ENCODE measurements around the gene ZNF512. TPM values are rescaled to one million over a fixed set of nuclear protein-coding genes. Genes with fewer than 3 reads are reported as not detected.
A peak's percentile ranks its signal among the peaks of the same experiment; 100 is the strongest.

The ZNF512 gene
- polyA plus RNA-seq, 1 donor (not counting 4 experiments of a cell fraction or from before 2014, with no cell fraction given), result 16.6 TPM

DNA sequence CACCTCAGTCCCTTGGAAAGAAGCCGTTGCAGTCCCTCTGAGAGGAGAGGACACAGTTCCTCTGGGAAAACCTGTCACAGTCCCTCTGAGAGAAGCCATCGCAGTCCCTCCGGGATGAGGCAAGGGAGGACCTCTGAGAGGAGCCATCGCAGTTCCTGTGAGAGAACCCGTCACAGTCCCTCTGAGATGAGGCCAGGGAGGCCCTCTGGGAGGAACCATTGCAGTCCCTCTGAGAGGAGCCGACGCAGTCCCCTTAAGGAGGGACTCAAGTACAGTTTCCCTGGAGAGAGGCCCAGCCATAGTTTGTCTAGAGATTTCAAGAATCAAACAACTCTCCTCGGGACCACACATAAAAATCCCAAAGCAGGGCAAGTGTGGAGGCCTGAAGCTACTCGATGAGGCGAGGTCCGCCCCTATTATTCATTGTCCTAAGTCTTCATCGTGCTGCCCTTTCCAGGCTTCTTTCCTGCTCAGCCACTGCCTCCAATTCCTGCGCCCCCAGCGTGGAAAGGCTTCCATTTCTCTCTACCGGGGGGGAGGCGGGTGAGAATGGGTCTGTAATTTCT, 630 bp upstream of the ZNF512 start:
- DNase-seq (ENCODE audit: low read depth, low spot score) (no peak), FAIRE-seq (no peak)
- Histone ChIP-seq H2AFZ (ENCODE audit: control insufficient read depth, low read length) (peak overlapping the region; percentile 92), H3K9me1 (ENCODE audit: control insufficient read depth, extremely low read depth, insufficient read depth, low read length) (no peaks in the 10 kb centered on the region), H3K9ac (ENCODE audit: control insufficient read depth, extremely low read depth, insufficient read depth, low read length) (peak overlapping the region; percentile 83), H3K36me3 (ENCODE audit: control insufficient read depth in 2 of 2, extremely low read depth in 1 of 2, insufficient read depth in 2 of 2, low read length in 2 of 2) (no peaks in the 10 kb centered on the region), H3K4me3 (ENCODE audit: control insufficient read depth in 2 of 3, extremely low read depth in 1 of 3, insufficient read depth in 2 of 3, low read depth in 1 of 3, low read length in 3 of 3) (peak overlapping the region in 2 of 3 experiments; percentile 16 to 76), H3K79me2 (ENCODE audit: control insufficient read depth, insufficient read depth, low read length) (peaks cover 39% of the 10 kb centered on the region), H4K20me1 (ENCODE audit: control insufficient read depth, extremely low read depth, insufficient read depth, low read length) (no peaks in the 10 kb centered on the region), H3K4me2 (ENCODE audit: control insufficient read depth, extremely low read depth, insufficient read depth, low read depth, low read length) (peak overlapping the region; percentile 93), H3K9me3 (ENCODE audit: control insufficient read depth, low read depth, low read length) (peaks cover 3% of the 10 kb centered on the region), H3K27me3 (ENCODE audit: control insufficient read depth, extremely low read depth, insufficient read depth, low read length) (no peaks in the 10 kb centered on the region), H3K4me1 (ENCODE audit: control insufficient read depth, extremely low read depth, insufficient read depth, low read length) (peaks cover 28% of the 10 kb centered on the region), H3K27ac (ENCODE audit: control insufficient read depth, insufficient read depth, low read length) (no peak overlapping the region)
- dilution Hi-C loops (cut with MboI; ENCODE audit: extremely low pct_ligation_motif_present, low sequenced_read_pairs), result no loop called here
- TF ChIP-seq, protein P1, sequence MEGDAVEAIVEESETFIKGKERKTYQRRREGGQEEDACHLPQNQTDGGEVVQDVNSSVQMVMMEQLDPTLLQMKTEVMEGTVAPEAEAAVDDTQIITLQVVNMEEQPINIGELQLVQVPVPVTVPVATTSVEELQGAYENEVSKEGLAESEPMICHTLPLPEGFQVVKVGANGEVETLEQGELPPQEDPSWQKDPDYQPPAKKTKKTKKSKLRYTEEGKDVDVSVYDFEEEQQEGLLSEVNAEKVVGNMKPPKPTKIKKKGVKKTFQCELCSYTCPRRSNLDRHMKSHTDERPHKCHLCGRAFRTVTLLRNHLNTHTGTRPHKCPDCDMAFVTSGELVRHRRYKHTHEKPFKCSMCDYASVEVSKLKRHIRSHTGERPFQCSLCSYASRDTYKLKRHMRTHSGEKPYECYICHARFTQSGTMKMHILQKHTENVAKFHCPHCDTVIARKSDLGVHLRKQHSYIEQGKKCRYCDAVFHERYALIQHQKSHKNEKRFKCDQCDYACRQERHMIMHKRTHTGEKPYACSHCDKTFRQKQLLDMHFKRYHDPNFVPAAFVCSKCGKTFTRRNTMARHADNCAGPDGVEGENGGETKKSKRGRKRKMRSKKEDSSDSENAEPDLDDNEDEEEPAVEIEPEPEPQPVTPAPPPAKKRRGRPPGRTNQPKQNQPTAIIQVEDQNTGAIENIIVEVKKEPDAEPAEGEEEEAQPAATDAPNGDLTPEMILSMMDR (optimal IDR thresholded peaks at IDR 0.05 in 1 of 3, IDR thresholded peaks at IDR 0.05 in 1 of 3, conservative IDR thresholded peaks at IDR 0.05 in 1 of 3; ENCODE audit: extremely low read depth in 1 of 3, insufficient read depth in 2 of 3, low read length in 3 of 3), result no peak
- TF ChIP-seq EZH2 (IDR thresholded peaks at IDR 0.05; ENCODE audit: low read length), result no peak

DNA sequence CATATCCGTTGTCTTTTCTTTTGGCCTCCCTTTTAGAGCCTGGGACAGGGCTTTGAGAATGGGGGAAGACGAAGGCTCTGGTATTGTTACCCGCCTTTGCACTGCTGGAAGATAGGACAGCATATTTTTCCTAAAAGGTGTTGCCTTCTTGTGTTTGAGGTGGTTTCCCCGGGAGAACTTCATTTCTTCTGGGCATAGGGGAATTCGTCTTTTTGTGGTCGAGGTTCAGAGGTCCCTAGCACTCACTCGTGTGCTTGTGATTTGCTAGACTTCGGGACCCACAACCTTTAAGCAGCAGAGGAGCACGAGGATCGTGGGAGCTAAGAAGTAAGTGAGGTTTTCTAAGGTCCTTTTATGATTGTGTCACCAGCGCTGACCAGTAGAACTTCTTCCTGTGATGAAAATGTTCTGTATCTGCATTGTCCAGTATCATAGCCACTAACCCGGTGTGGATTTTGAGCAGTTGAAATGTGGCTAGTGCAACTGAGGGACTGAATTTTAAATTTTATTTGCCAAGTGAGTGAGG, 611 bp downstream of the ZNF512 start:
- no peaks in the 10 kb centered on the region for H3K27me3 ChIP-seq (ENCODE audit: control insufficient read depth, extremely low read depth, insufficient read depth, low read length)
- H3K9ac ChIP-seq (ENCODE audit: control insufficient read depth, extremely low read depth, insufficient read depth, low read length), result peak overlapping the region; percentile 83
- H3K4me1 ChIP-seq (ENCODE audit: control insufficient read depth, extremely low read depth, insufficient read depth, low read length), result peaks cover 28% of the 10 kb centered on the region
- FAIRE-seq, result no peak
- TF ChIP-seq, protein P1 (optimal IDR thresholded peaks at IDR 0.05 in 1 of 3, IDR thresholded peaks at IDR 0.05 in 1 of 3, conservative IDR thresholded peaks at IDR 0.05 in 1 of 3; ENCODE audit: extremely low read depth in 1 of 3, insufficient read depth in 2 of 3, low read length in 3 of 3), result no peak
- TF ChIP-seq EZH2 (IDR thresholded peaks at IDR 0.05; ENCODE audit: low read length), result no peak
- peak overlapping the region; percentile 92 for H2AFZ ChIP-seq (ENCODE audit: control insufficient read depth, low read length)
- peak overlapping the region; percentile 60 for H3K27ac ChIP-seq (ENCODE audit: control insufficient read depth, insufficient read depth, low read length)
- H3K9me3 ChIP-seq (ENCODE audit: control insufficient read depth, low read depth, low read length), result peaks cover 3% of the 10 kb centered on the region
- H3K36me3 ChIP-seq (ENCODE audit: control insufficient read depth in 2 of 2, extremely low read depth in 1 of 2, insufficient read depth in 2 of 2, low read length in 2 of 2), result no peaks in the 10 kb centered on the region
- peak overlapping the region; percentile 53 to 88 (median 76) for H3K4me3 ChIP-seq (ENCODE audit: control insufficient read depth in 2 of 3, extremely low read depth in 1 of 3, insufficient read depth in 2 of 3, low read depth in 1 of 3, low read length in 3 of 3)
- peaks cover 52% of the 10 kb centered on the region for H3K79me2 ChIP-seq (ENCODE audit: control insufficient read depth, insufficient read depth, low read length)
- dilution Hi-C loops (cut with MboI; ENCODE audit: extremely low pct_ligation_motif_present, low sequenced_read_pairs), result no loop called here
- no peaks in the 10 kb centered on the region for H4K20me1 ChIP-seq (ENCODE audit: control insufficient read depth, extremely low read depth, insufficient read depth, low read length)
- DNase-seq (ENCODE audit: low read depth, low spot score), result no peak
- peak overlapping the region; percentile 93 for H3K4me2 ChIP-seq (ENCODE audit: control insufficient read depth, extremely low read depth, insufficient read depth, low read depth, low read length)
- H3K9me1 ChIP-seq (ENCODE audit: control insufficient read depth, extremely low read depth, insufficient read depth, low read length), result no peaks in the 10 kb centered on the region

Measured in keratinocyte (primary cell).